Measurements from ENCODE around the gene SEMA3F.

- TF ChIP-seq CTCF (IDR thresholded peaks at IDR 0.05; ENCODE audit: poor library complexity): no peak
- TF ChIP-seq EZH2 (IDR thresholded peaks at IDR 0.05; ENCODE audit: borderline replicate concordance): no peak
- no peak for TF ChIP-seq EZH2phosphoT487 (IDR thresholded peaks at IDR 0.05; ENCODE audit: low read depth, severe bottlenecking, unreplicated experiment)
These were observed 10.9 kb downstream of the SEMA3F start for GRCh38 chr3:50165910-50166538.
